GM23248 (cell line): ENCODE measurements around the gene EEF1A2.

ENCODE experiments used
- EZH2 ChIP-seq: fragments of 200-600 bp; sonication (generic); IDR thresholded peaks from 2 replicates; pipeline ENCODE4 v1.6.1; 2018; ENCODE audit warnings: antibody characterized with exemption, mild to moderate bottlenecking; ENCODE audit not compliant: insufficient read depth, poor library complexity, severe bottlenecking
- EZH2phosphoT487 ChIP-seq: fragments of 200-600 bp; sonication (generic); IDR thresholded peaks from 2 replicates; pipeline ENCODE4 v1.6.1; 2018; ENCODE audit warnings: antibody characterized with exemption, moderate library complexity, mild to moderate bottlenecking, low read depth; ENCODE audit not compliant: insufficient read depth

GRCh38 chr20:63539092-63539430 lies 40.2 kb upstream of the EEF1A2 start:
- TF ChIP-seq EZH2phosphoT487 = no peak
- no peak for TF ChIP-seq EZH2
